ENCODE data around the gene CEP112. TPM values are rescaled to one million over a fixed set of nuclear protein-coding genes. Genes with fewer than 3 reads are reported as not detected.

The CEP112 gene
- total and polyA plus RNA-seq, 2 of the 13 experiments (the other 11 are each of a cell fraction or from before 2014, with no cell fraction given), result 1.2 to 3.4 TPM

DNA sequence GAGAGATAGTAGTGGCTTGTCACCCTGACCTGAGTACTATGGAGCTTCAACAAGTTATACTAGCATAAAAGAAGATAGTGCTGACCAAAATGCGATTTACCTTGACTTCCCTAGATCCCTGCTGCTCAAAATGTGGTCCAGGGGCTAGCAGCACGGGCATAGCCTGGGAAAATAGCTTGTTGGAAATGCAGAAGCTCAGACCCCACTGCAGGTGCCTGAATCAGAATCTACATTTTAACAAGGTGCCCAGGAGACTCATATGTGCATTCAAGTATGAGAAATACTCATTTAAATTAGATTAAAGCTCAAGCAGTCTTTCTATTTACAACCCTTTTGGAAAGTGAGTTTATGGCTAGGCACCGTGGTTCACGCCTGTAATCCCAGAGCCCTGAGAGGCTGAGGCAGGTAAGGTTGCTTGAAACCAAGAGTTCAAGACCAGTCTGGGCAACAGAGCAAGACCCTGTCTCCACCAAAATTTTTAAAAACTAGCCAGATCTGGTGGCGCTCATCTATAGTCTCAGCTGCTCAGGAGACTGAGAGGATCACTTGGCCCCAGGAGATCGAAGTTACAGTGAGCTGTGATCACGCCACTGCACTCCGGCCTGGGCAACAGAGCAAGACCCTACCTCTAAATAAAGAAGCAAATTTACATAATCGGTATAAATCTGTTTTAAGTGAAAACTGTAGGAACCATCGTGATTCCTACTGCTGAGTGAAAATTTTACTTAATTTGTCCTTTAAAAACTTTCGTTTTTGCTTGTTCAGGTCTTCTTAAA, 30.0 kb upstream of the CEP112 start:
- Histone ChIP-seq H3K79me2 (ENCODE audit: insufficient read depth, low read length) (peaks cover 33% of the 10 kb centered on the region), H3K4me1 (ENCODE audit: insufficient read depth, low read length) (peaks cover 88% of the 10 kb centered on the region), H3K36me3 (replicated peaks in 1 of 2; ENCODE audit: control insufficient read depth in 1 of 2, insufficient read depth in 2 of 2, low read length in 2 of 2) (peaks cover 30 to 85% of the 10 kb centered on the region in 2 experiments), H3K27ac (ENCODE audit: extremely low read length, insufficient read depth, low read length) (peak overlapping the region; percentile 3), H4K20me1 (ENCODE audit: insufficient read depth, low read length) (peaks cover 11% of the 10 kb centered on the region), H3K4me3 (replicated peaks in 1 of 3; ENCODE audit: insufficient read depth in 1 of 3, low read depth in 2 of 3, low read length in 3 of 3) (no peak overlapping the region), H3K9ac (ENCODE audit: insufficient read depth, low read depth, low read length) (no peak overlapping the region), H3K4me2 (ENCODE audit: low read depth, low read length) (no peak overlapping the region), H3K27me3 (ENCODE audit: control insufficient read depth in 1 of 2, insufficient read depth in 2 of 2, low read length in 2 of 2) (no peaks in the 10 kb centered on the region), H3K9me3 (ENCODE audit: low read length) (no peaks in the 10 kb centered on the region), H2AFZ (ENCODE audit: low read length) (no peak overlapping the region)
- CTCF ChIA-PET (ENCODE audit: low intra/inter-chr PET ratio, low total read pairs), result no interaction called here
- no peak for FAIRE-seq
- intact Hi-C loops (cut with micrococcal nuclease; ENCODE audit: unreplicated experiment), result loop anchor here (10.0 kb wide), 1 partner anchor 123 kb away; no protein-coding TSS in a partner anchor
- in situ Hi-C loops (cut with HindIII; ENCODE audit: extremely low pct_ligation_motif_present, low pct_unique_long_range_greater_than_20kb), result no loop called here
- BruUV-seq (replicated peaks), result TSS peak; percentile 0
- WGBS (ENCODE audit: low lambda C conversion rate), result 92% methylated on average over 11 of the region's 11 CpGs
- POLR2A ChIA-PET, result interaction anchor here (0.9 to 2.5 kb wide), 4 partner anchors 9 to 54 kb away, joined by 4 to 10 read pairs (median 4); no protein-coding TSS in a partner anchor
- no peak for ATAC-seq
- DNase-seq (ENCODE audit: low spot score), result no peak
- TF ChIP-seq ZNF33B (CRISPR knock-in tag; IDR thresholded peaks at IDR 0.05), result no peak
- TF ChIP-seq ZNF572 (CRISPR knock-in tag; IDR thresholded peaks at IDR 0.05), result 0 out of 2 replicates have a peak, but pooled peaks have one; percentile 35
- no peak for TF ChIP-seq ZKSCAN1 (IDR thresholded peaks at IDR 0.05; ENCODE audit: low read length)
- TF ChIP-seq ZNF121 (CRISPR knock-in tag; IDR thresholded peaks at IDR 0.05), result peak; percentile 91
- no peak for TF ChIP-seq ISX (CRISPR knock-in tag; conservative IDR thresholded peaks at IDR 0.05)
- TF ChIP-seq SSRP1 (CRISPR knock-in tag; IDR thresholded peaks at IDR 0.05), result peak; percentile 89; the same call in 1 of the 2 replicates
- TF ChIP-seq BRF2 (CRISPR knock-in tag; IDR thresholded peaks at IDR 0.05), result 0 out of 2 replicates have a peak, but pooled peaks have one; percentile 68
- peak; percentile 65 for TF ChIP-seq POLR2G (IDR thresholded peaks at IDR 0.05; ENCODE audit: low read depth, low read length)
- no peak for TF ChIP-seq ZNF292 (CRISPR knock-in tag; IDR thresholded peaks at IDR 0.05; ENCODE audit: borderline replicate concordance, low read depth)
- TF ChIP-seq MBD4 (IDR thresholded peaks at IDR 0.05; ENCODE audit: borderline replicate concordance, low read length), result 0 out of 2 replicates have a peak, but pooled peaks have one; percentile 39
- 0 out of 2 replicates have a peak, but pooled peaks have one; percentile 26 for TF ChIP-seq POGK (CRISPR knock-in tag; conservative IDR thresholded peaks at IDR 0.05)
- no peak for TF ChIP-seq RFX1 (IDR thresholded peaks at IDR 0.05)
- TF ChIP-seq ZFP82 (CRISPR knock-in tag; IDR thresholded peaks at IDR 0.05; ENCODE audit: borderline replicate concordance), result no peak
- TF ChIP-seq PATZ1 (CRISPR knock-in tag; IDR thresholded peaks at IDR 0.05), result no peak
- TF ChIP-seq, protein P1, sequence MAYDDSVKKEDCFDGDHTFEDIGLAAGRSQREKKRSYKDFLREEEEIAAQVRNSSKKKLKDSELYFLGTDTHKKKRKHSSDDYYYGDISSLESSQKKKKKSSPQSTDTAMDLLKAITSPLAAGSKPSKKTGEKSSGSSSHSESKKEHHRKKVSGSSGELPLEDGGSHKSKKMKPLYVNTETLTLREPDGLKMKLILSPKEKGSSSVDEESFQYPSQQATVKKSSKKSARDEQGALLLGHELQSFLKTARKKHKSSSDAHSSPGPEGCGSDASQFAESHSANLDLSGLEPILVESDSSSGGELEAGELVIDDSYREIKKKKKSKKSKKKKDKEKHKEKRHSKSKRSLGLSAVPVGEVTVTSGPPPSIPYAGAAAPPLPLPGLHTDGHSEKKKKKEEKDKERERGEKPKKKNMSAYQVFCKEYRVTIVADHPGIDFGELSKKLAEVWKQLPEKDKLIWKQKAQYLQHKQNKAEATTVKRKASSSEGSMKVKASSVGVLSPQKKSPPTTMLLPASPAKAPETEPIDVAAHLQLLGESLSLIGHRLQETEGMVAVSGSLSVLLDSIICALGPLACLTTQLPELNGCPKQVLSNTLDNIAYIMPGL (CRISPR knock-in tag; IDR thresholded peaks at IDR 0.05; ENCODE audit: borderline replicate concordance in 1 of 2, low read depth in 1 of 2), result no peak
- no peak for TF ChIP-seq NBN (conservative IDR thresholded peaks at IDR 0.05)

All from HepG2 (cell line).